NCI-H1417 (cell line): Measurements from ENCODE around the gene ARHGAP31.
A peak's percentile ranks its signal among the peaks of the same experiment; 100 is the strongest.

Experiments
- DNase-seq, 3 experiments: peaks; one replicate each; lab custom pipeline; 2025; lab: John Stamatoyannopoulos, UW

ARHGAP31 gene

DNA sequence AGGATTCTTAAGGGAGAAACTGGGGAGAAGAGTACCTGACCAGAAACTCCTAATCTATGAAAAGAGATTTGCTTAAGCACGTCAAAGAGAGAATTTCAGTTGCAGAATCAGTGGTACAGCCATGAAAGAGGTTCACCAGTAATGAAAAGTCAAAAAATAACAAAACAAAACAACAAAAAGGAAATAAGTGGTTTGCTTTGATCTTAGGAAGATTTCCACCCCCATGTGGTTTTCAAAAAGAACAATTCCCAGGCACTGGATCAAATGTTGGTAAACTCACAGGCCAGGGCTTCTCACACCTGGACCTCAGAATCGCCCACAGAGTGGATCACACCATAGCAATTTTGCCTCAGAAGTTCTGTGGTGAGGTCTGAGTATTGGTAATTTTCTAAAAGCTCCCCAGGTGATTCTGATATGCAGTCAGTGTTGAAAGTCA lies 101.8 kb downstream of the ARHGAP31 start:
- DNase-seq = no peak

DNA sequence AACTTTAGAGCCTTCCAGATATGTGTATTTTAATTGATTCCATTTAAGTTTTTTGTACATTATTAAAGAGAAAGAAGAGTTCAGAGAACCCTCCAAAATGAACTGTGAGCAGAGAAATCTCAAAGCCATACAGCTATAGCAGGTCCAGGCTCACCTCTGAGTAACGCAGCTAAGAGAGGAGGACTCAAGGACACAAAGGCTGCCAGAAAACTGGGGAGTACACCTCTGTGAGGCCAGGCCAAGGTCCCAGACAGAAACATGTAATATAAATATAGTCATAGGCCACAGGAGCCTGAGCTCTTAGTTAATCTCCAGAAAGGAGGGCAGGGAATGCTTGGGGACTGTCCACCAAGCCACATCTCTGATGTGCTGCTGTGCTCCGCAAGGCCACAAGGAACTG lies 102.7 kb downstream of the ARHGAP31 start:
- no peak for DNase-seq

GRCh38 chr3:119400466-119400865 lies 106.3 kb downstream of the ARHGAP31 start:
- DNase-seq = no peak

GRCh38 chr3:119401069-119401468 lies 106.9 kb downstream of the ARHGAP31 start:
- no peak for DNase-seq

- DNase-seq = no peak
Observed at GRCh38 chr3:119401503-119402440, 107.6 kb downstream of the ARHGAP31 start.

GRCh38 chr3:119402791-119403190 lies 108.6 kb downstream of the ARHGAP31 start:
- no peak for DNase-seq

GRCh38 chr3:119403201-119403600 lies 109.0 kb downstream of the ARHGAP31 start:
- no peak for DNase-seq

DNA sequence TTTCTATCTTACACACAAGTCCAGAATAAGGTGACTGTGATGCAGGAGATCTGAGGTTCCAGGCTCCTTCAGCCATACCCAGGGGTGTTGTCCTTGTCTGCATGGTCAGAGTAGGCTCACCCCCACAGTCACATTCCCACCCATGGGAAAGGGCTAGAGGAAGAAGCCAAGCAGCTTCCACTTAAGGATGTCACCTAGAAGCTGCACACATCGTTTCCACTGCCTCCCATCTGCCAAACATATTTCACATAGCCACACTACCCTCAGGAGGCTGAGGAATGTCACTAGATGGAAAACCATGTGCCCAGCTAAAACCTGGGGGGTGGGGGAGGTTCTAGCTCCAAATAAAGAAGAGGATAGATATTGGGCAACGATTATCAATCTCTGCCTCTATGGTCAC lies 111.1 kb downstream of the ARHGAP31 start:
- no peak for DNase-seq

- no peak for DNase-seq
Observed at GRCh38 chr3:119408243-119408950, 114.2 kb downstream of the ARHGAP31 start.

DNA sequence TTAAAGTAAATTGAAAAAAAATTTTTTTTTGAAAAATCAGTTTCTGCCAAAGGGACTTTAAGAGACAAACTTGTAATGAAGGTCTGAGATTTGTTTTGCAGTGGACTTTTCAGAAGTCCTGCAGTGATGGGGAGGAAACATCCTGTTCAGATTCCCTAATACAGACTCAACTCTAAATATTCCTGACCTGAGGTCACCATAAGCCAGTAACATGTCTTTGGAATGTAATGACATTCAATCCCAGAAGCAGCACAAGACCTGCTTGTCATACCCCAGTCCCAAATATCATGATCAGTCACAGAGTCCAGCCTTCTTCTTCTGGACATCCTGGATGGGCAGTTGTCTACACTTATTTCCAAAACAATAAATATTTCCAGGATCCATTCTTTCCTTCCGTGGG lies 115.7 kb downstream of the ARHGAP31 start:
- DNase-seq = no peak

DNA sequence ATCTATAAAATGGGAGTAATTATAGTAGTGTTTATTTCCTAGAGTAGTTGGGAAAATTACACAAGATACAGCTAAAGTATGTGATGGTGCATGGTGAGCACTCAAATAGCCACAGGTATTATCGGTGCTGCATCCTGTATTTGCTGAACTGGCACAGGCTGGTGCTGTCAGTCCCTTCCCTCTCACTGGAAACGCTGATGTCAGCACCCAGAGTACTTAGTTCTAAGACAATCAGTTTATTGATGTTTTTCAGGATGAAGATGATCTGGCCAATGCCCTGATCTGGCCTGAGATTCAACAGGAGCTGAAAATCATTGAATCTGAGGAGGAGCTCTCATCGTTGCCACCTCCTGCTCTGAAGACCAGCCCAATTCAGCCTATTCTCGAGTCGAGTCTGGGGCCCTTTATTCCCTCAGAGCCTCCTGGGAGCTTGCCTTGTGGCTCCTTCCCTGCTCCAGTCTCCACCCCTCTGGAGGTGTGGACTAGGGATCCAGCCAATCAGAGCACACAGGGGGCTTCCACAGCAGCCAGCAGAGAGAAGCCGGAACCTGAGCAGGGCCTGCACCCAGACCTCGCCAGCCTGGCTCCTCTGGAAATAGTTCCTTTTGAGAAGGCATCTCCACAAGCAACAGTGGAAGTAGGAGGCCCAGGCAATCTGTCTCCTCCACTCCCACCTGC lies 119.6 kb downstream of the ARHGAP31 start:
- no peak for DNase-seq

DNA sequence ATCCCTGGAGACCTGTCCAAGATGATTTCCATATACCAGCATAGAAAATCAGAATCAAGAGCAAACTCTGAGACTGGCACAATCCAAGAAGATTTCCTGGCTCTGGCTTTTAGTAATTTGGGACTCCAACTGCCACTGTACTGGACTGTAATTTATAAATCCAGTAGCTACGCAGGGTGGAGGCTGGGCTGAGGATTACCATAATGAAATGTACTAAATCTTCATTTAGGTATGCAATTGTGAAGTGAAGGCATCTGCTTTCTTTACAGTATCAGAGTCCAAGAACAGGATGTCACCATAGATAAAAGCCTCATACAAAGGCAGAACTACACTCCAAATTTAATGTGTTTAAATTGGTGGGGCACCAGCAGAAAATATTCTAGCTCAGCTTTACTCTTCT lies 122.7 kb downstream of the ARHGAP31 start:
- no peak for DNase-seq

GRCh38 chr3:119417771-119418512 lies 123.8 kb downstream of the ARHGAP31 start:
- DNase-seq = no peak

GRCh38 chr3:119418641-119419040 lies 124.5 kb downstream of the ARHGAP31 start:
- no peak for DNase-seq

DNA sequence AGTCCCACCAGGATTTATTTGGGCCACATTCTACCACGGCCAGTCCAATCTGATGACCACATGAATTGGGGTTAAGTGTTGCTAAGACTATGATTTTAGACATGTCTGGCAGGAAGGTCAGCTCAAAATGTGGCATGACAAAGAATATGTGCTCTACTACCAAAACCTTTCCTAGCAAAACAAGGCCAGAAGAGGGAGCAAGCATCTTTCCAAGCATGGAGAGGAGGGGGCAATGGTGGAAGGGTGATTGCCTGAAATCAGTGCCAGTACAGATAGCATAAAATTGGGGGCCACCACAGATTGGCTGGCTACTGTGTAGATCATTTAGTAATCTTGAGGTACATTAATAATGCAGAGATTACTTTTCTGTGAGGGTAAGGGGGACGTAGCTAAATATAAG lies 126.0 kb downstream of the ARHGAP31 start:
- no peak for DNase-seq

DNA sequence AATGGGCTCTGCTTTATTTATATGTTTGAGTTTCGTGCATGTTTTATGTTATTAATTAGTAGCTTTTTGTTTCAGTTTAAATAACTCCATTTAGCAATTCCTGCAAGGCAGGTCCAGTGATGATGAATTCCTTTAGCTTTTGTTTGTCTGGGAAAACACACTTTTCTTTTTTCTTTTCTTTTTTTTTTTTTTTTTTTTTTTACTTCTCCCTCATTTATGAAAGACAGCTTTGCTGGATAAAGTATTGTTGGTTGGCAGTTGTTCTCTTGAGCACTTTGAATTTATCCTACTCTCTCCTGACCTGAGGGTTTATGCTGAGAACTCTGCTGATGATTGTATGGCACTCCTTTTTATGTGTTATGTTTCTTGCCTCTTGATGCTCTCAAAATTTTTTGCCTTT lies 133.5 kb downstream of the ARHGAP31 start:
- peak in 1 of 3 experiments; percentile 5 for DNase-seq

DNA sequence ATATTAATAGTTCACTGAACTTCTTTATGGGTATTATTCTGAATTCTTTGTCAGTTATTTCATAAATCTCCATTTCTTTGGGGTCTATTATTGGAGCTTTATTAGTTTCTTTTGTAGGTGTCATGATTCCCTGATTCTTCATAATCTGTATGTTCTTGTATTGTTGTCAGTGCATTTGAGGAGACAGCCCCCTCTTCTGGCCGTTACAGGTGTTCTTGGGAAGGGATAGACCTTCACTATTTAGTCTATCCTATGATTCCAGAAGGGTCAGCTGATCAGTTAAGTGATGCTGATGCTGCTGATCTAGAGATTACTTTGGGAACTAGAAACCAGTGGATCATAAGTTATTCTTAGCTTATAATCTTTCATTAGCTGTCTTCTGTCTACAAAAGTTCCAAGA lies 134.4 kb downstream of the ARHGAP31 start:
- DNase-seq = no peak

DNA sequence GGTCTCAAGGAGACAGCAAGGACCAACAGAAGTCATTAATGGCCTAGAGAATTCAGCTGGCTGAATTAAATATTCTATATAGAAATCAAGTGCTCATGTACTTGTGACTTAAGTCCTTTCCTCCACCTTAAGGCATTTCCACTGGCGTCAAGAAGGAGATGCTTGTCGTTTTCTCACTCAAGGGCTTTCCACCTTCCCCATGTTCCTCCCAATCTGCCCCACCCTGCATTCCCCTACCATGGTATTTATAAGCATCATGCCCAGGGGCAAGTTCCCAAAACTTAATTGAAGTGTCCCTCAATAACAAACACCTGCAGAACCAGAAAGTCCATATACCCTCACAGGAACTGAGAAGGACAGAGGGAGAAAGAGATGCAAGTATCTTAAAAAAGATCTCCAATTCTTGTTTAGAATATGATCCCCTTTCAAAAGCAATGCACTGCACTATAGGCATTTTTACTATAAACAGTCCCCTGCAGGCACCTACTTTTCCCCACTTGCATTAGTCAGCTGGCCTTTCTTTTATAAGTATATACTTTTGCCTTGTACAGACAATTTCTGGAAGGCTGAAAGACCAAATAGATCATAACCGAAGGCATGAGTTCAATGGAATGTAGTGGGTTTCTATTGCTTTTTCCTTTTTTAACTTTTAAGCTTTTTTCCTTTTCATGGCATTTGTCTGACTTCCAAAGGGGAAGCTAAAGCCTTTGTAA lies 139.6 kb downstream of the ARHGAP31 start:
- DNase-seq = no peak

- DNase-seq = no peak
Observed at GRCh38 chr3:119434703-119435102, 140.5 kb downstream of the ARHGAP31 start.

DNA sequence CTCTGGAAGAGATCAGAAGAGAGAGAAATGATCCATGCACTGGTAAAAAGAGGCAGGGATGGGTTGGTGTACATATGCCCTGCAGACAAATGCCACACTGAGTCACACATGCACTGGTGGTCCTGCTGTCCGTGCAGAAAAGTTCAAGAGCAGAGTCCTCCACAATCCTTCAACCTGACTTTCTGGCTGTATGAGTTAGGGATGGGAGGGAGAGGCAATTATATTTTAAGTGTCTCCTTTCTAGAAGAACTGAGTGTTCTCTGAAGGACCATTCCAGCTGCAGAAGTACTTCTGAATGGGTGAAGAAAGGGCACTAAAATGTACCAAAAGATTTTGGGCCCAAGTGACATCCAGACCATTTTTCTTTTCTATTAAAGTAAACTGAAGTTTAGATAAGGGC lies 142.8 kb downstream of the ARHGAP31 start:
- no peak for DNase-seq

DNA sequence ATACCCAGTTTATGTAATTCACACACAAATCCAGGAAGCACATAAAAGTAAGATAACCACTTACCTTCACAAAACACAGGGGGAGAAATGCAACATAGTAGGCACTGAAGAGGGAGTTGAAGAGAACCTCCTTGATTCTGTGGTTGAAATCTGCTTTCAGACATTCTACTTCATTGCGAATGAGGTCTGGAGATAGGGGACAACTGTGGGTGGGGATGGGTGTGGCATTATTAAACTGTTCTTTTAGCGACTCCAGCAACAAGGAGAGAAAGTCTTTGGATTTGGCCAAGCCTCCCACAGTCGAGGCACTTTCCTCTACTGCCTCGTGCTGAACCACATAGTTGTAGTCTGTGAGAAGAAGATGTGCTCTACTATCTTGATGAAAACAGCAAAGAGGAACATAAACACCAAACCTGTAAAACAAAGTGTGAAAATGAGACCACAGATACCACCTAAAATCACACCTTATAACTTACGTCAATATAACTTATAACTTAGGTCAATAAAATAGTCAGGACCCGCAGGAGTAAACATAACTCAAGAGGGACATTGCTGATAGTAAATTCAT lies 143.6 kb downstream of the ARHGAP31 start:
- no peak for DNase-seq
